MV-4-11 (cell line): ENCODE measurements around the gene MYRIP.
A peak's percentile ranks its signal among the peaks of the same experiment; 100 is the strongest.
"Not testable (repeated sequence)": the region's sequence is repeated elsewhere in the genome, so short reads cannot be mapped to it uniquely, and the experiment has no call there.

Experiments
- DNase-seq: peaks from one replicate; lab custom pipeline; 2025; lab: John Stamatoyannopoulos, UW

MYRIP gene

DNA sequence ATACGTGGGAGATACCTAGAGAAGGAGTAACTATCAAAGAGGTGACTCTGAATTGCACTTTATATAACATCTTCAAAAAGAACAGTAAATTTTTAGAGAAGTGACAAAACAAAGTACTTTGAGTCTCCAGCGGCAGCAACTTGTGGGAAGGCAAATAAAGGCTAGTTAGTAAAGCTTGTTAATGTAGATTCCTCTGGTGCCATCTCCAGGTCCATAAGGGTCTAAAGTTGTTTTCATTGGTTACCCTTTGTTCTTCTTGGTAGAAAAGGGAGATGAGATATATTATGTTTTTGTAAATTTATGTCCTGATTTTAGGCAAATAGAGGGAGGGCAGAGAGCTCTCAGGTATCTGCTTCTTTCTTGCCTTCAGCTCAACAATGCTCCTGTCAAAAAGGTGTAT, 161.6 kb downstream of the MYRIP start:
- no peak for DNase-seq

DNA sequence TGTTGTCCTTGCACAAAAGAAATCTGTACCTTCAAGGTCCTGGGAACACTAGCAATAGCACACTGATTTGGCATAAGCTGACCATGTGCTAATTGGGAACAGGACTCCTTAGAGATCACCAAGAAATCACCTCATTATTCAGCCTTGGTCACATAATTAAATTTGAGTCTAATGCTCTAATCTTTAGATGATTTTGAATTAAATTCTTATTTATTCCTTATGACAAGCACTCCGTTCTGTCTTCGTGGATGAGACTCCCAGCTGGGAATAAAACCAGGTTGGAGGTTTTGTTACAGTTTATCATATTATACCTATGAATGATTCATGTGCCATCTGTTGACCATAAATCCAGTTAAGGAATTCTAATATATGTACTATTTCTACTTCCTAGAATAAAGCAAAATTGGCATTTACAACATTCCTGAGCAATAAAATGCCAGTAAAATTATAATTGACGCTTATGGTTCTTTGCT, 162.2 kb downstream of the MYRIP start:
- no peak for DNase-seq

DNA sequence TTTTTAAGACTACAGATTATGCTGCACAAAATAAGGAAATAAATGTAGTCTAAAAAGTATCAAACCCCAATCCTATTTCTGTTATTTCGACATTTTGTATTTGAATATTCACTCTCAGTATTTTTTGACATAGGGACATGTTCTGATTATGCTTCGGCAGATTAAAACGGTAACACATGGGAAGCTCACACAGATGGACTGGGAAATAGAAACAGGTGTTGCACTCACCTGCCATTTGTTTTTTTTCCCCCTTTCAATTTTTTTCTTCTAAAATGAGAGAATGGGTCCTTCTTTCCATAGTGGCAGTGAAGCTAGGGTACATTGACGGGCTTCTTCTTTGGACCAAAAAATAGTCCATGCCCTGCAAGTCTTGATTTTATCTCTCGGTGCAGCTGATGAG, 163.1 kb downstream of the MYRIP start:
- DNase-seq = no peak

DNA sequence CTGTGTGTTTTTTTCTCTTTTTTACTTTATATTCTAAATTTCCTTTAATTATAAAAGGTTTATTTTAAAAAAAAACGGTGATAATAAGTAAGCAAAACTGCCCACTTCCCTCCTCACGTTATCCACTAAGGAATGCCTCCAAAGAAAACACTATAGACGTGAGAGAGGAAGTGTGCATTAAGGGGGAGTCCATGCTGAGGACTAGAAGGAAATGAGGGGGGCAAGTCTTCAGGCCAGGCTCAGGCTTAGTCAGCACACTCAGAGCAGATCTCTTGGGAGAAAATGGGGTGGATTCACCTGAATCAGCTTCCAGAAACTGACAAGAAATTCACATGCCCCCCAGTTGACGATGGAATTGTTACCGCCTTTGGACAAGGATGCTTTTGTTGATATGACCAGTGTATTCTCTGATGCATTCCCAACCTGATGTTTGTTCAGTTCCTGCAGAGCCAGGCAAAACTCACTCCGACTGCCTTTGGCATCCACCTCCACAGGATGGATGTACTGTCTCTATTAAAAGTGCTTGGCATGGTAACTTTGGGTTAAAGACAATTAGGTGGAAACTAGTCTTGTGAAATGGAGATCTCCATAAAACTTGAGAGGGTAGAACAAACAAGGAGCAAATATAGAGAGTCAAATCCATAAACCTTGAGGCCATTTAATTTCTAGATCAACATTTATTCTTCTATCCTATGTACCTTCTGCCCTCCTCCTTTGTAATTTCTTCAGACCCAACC, 167.8 kb downstream of the MYRIP start:
- no peak for DNase-seq

DNA sequence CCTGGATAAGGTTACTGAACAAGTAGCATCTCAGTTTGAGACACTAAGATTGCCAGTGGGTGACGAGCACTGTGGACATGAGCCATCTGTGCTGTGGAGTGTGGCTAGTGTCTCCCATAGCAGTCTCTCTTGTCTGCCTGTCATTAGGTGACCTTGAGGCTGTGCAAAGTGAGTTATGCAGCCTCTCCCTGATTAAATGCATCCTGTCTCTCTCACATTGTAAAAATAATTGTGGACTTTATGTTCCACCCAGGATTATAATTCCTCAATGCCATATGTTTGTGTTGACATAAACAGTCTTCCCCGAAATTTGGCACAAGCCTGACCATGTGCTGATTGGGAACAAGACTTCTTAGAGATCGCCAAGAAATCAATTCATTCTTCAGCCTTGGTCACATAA, 168.9 kb downstream of the MYRIP start:
- no peak for DNase-seq

DNA sequence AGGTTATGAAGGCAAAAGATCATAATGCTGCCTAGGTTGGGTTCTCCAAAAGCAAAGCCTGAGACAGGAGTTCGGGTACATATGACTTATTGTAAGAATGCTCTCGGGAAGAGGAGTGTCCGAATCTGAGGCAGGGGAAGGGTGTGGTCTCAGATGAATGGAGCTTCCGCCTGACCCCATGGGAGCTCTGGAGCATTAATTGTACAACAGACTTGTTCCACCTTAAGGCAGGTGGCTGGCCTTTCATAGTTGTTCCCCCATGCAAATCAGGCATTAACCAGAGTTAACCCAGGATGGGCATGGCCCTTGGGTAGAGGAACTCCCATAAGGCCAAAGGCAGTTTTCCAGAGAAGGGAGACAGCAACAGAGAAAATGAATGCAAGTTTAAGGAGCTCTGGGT, 170.6 kb downstream of the MYRIP start:
- DNase-seq = no peak

DNA sequence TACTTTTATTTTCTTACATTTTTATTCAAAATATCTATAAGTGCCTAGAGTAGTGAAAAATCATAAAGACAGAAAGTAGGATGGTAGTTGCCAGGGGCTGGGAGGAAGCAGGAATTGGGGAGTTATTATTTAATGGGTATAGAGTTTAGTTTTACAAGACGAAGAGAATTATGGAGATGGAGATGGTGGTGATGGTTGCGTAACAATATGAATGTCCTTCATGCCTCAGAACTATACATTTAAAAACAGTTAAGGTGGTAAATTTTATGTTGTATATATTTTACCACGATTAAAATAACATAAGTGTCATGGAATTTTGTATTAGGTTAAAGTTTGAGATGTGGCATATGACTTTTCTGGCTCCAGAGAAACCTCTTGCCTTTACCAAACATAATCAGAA, 171.4 kb downstream of the MYRIP start:
- DNase-seq = no peak

DNA sequence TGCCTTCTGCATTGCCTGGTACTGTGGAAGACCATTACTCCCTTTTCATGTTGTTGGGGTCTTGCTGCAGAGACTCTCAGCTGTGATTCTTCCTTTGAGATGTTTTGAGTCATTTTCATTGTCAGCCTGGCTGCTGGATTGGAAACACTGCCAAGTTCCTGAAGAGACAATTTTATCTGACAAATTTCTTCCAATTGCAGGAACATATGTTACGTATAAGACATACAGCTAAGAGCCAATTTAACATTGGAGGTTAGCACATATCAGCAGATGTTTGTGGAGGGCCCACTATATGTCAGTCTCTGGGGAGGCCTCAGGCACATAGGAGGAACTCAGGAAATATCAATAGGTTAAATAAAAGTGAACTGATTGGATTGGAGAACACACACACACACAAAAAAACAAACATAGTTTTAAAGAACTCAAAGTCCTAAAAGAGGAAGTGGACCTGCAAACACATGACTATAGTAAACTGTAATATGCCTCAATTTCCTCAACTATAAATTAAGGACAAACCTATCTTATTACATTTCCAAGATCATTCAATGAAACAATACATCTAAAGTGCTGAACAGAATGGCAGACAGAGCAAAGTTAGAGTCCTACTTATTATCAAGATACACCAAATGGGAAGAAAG, 172.3 kb downstream of the MYRIP start:
- DNase-seq = no peak

DNA sequence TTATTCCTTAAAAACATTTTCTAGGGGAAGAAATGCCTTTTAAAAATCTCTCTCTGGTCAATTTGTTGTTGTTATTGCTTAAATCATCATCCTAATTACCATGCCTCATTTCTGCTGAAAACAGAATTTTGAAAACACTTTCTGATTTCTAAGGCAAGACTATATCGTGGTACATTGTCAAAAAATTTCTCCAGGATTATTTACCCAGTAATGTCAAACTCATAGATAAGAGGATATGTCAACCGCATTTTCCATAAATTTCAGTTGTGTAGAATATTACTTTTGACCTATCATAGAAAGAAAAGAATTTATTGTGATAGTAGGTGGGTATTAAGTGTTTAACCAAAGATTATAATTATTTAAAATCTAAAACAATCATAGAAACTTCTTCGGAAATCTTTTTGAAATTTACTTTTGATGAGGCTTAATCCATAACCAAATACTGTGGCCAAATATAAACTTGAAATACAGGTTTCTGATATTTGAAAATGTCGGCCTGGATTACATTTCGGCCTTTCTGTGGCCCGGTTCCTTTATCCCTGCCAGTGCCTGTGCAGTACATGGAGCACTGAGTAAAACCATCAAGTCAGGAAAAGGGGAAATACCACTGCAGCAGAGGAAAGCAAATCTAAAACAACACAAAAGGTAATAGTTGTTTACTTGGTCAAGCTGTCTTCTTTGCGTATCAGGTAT, 173.4 kb downstream of the MYRIP start:
- no peak for DNase-seq

DNA sequence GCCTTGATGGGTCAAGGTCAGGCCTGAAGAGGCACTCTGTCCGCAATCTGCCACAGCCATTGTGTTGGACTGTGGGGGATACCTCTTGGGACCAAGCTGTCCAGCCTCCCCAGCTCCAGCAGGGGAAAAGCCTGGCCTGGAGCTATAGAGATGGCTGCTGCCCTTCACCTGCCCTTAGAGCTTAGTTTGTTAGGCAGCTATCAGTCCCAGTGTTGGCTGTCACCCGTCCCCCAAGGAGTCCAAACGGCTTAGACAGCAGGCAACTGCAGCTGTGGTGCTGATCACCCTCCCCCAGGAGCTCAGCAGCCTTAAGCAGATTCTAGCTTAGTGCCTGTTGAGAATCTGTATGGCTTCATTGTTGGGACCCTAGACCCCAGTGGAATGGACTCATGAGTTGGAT, 180.3 kb downstream of the MYRIP start:
- DNase-seq = no peak

DNA sequence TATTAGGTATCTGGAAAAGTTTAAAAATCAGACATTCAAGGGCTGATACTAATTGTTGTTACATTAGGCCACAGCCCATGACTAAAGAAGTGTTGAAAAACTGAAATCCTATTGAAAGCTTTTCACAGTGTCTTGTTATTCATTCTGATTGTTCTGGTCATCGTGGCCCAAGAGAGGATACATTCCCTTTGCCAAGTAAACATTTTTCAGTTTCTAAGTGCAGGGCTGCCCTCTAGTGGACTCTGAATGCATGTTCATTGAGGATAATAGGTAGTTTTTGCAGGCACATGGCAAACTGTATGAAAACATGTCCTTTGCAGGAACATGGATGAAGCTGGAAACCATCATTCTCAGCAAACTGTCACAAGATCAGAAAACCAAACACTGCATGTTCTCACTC, 181.1 kb downstream of the MYRIP start:
- peak; percentile 28 for DNase-seq

DNA sequence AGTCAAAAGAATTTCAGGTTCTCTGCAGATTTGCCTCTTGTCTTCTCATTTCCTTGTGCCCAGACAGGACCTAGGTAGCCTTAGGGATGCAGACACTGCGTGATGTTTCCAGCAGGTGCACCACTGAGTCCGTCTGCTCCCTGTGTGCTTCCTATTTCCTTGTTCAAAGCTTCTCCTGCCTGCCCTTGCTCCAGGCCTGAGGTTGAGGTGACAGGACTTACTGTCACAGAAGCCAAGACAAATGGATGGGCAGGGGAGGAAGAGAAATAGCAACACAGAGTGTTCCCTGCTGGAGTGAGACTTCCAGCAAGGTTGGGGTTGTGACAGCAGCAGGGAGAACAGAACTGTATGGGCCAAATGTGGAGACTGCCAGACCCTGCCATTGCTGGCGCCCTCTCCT, 199.4 kb downstream of the MYRIP start:
- DNase-seq = no peak

DNA sequence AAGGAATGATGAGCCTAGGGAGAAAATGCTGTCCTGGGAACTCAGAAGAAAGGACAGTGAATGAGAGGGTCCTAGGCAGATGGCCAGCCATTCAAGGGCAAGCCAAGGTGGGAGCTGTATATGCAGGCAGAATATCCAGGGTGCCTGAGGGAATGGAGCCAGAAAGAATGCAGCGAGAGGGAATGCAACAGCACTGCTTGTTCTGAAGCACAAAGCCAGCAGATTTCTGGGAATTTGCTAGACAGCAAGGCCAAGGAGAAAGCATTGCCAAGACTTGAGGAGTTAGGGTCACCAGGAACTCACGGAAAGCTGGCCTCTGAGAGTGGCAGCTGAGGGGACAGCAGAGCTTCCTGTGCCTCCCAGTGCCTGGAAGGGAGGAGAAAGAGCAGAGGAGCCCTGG, 200.6 kb downstream of the MYRIP start:
- DNase-seq = no peak

DNA sequence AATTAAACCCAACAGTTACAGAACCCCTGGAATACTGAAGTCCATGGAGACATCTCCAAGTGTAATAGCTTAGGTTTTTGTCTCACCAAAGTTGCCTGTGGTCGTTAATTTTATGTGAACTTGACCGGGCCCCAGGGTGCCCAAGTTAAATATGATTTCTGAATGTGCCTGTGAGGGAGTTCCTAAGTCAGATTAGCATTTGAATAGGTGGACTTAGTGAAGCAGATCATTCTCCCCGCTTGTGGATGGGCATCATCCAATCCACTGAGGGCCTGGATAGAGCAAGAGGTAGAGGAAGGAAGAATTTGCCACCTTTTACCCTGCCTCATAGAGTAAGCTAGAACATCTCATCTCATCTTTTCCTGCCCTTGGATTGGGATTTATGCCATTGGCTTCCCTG, 203.0 kb downstream of the MYRIP start:
- no peak for DNase-seq

DNA sequence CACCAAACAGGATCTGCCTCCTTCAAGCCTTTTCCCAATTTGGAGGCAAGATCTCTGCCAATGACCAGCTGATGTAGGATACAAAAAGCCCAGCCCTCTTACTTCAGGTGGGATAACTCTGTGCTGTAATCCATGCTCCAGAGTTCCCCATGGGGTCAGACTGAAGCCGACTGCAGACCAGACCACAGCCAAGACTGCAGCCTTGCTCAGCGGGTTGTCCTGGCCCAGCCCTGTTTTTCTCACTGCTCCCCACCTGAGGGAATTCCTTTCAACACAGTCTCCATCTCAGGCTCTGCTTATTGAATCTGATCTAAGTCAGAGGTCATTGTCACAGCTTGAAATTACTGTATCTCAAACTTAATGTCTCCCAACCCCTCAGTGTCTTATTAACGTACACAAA, 207.0 kb downstream of the MYRIP start:
- DNase-seq = no peak

DNA sequence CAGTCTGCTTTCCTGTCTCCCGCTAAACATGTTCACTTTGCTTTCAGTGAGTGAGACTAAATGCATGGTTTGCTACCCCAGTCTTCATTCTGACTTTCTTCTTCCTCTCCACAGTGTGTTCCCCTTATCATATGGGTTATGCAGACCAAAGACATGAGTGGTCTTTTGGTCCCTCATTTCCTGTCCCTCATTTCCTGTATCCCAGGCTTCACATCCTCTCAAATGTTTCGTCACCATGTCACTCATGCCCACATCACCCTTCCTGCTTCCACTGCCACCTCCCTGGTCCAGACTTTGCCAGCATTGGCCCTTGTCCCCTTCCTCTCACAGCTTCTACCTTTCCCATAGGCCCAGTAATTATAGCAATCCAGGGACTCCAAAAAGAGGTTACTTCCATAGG, 209.0 kb downstream of the MYRIP start:
- no peak for DNase-seq

DNA sequence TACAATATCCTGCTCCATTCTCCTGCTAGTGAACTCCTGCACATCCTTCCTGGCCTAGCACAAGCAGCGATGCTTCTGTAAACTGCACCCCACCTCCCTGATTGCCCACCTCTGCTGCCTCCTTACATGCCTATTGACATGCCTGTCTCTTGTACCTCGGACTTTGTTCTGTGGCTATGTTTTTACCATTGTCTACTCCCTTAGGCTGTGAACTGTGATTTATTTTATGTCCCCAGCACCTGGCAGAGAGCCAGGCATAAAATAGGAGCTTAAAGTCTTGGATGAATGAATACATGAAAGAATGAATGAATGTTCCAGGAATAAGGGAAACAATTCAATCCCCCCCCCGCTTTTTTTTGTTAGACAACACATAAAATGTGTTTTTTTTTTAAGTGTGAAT, 210.0 kb downstream of the MYRIP start:
- no peak for DNase-seq

DNA sequence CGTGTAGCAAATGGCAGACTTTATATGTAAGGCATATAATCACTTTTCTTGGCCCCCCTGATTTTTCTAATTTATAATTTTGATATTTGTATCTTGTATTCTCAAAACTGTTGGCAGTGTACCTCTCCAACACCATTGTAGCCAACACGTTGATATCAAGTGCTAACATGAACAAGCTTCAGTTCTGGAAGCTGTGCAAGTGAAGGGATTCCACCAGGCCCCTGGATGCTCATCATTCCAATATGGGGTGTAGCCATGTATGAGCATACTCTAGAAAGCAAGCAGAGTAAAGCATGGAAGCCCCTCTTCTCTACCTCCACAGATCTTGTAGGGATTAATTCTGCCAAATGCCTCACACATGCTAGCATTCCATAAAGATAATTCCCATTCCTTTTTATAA, 211.3 kb downstream of the MYRIP start:
- DNase-seq = no peak

DNA sequence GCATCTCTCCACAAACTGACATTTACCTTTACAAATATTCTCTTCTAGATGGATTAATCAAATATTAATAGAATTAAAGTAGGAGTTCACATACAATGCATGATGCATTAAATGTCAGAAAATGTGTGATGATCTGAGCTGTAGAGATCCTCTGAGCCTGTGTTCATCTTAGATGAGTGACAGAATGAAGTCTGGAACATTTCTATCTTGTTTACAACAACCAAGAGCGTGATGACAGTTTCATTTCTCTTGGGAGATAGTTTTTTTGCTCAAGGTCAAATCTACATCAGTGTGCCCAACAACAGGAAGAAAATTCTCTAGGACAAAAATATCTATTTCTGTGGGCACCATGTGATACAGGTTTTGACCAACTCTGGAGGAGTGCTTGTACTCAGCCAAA, 211.9 kb downstream of the MYRIP start:
- DNase-seq = no peak

DNA sequence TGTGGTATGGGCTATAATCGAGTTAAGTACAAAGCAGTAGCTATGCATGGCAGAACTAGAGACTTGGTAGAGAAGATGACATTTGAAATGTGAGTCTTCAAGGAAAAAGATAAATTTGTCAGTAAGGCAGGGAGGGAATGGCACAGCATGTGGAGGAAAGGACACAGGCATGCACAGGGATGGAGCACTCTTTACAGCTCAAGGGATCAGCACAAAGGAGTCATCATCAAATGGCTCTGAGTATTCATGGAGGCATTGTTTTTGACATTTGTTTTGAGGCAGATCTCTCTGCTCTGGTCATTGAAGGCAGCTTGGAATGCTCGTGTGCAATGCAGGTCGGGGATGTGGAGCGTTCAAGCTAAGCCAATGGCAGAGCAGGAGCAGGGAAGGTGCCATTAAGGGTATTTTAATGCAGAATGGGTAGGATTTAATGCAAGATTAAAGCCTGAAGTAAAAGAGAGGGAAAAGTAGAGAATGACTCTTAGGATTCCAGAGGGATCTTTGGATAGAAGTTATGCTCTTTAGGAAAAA, 213.0 kb downstream of the MYRIP start:
- DNase-seq = no peak

DNA sequence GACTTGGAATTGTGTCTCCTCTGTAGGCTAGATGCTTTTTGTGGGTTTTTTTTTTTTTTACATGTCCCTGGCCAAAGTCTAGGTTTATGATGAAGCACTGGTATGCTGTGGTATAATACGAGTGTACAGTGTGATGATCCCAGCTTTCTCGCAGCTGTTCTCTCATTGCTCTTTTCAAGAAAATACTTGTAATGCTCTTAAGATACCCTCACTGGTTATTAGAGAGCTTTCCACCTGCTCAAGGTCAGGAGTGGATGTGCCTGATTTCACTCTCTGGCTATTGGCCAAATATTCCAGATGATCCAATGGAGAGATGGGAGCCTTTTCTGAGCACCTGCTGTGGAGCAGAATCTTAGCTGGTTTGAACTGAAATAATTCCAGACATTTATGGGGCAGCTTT, 215.1 kb downstream of the MYRIP start:
- no peak for DNase-seq

DNA sequence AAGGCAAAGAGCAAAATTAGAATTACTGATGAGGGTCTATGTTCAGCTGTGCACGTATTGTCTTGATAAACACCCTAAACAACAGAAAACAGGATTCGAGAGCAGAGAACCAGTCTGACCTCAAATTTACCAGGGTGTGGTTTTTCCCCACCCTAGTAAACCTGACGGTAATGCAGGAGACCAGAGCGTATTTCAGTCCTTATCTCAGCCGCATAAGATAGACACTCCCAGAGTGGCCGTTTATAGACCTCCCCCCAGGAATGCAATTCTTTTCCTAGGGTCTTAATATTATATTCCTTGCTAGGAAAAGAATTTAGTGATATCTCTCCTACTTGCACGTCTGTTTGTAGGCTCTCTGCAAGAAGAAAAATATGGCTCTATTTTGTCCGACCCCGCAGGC, 216.5 kb downstream of the MYRIP start:
- not testable (repeated sequence) for DNase-seq

DNA sequence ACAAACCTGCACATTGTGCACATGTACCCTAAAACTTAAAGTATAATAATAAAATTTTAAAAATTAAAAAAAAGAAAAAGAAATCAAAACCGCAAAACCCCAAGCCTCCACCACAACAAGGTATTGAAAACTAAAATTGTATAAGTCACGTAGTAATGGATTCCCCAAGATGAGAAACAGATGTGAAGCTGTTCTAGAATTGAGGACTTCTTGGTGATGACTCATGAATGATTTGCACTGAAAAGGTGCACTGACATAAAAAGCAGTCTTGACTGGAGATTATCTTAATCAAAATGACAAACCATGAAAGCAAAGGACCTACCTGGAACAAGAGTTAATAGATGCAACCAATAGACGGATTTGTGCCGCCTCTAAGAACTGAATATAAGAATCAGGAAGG, 225.8 kb downstream of the MYRIP start:
- DNase-seq = no peak
